Astrocyte (in vitro differentiated cells and primary cell): ENCODE data around the gene PWP2. TPM values are rescaled to one million over a fixed set of nuclear protein-coding genes. Genes with fewer than 3 reads are reported as not detected.

Source experiments
- DNase-seq: peaks from one replicate; pipeline ENCODE4 v3.0.0-alpha.2; 2010; ENCODE audit warnings: low read depth
- FAIRE-seq: peaks from 2 replicates; lab custom pipeline; 2011; peaks lifted over from hg19 to GRCh38; lab: Jason Lieb, UNC
- H2AFZ ChIP-seq: 2 replicates; pipeline ENCODE4 v1.6.0; 2012; ENCODE audit warnings: low read depth, low read length, inconsistent platforms
- H3K27ac ChIP-seq: 2 replicates; pipeline ENCODE4 v1.5.1; 2011; ENCODE audit warnings: low read depth, low read length, inconsistent platforms
- H3K27me3 ChIP-seq: 2 replicates; pipeline ENCODE4 v1.6.0; 2011; ENCODE audit warnings: low read length, inconsistent platforms; ENCODE audit not compliant: insufficient read depth
- H3K36me3 ChIP-seq: 2 replicates; pipeline ENCODE4 v1.5.1; 2011; ENCODE audit warnings: low read length, inconsistent platforms; ENCODE audit not compliant: insufficient read depth
- H3K4me1 ChIP-seq: 2 replicates; pipeline ENCODE4 v1.5.1; 2011; ENCODE audit warnings: low read length, inconsistent platforms; ENCODE audit not compliant: insufficient read depth
- H3K4me2 ChIP-seq: 2 replicates; pipeline ENCODE4 v1.6.0; 2012; ENCODE audit warnings: low read length, inconsistent platforms
- H3K4me3 ChIP-seq: 2 replicates; pipeline ENCODE4 v1.5.1; 2011; ENCODE audit warnings: low read depth, mild to moderate bottlenecking, low read length, inconsistent platforms; ENCODE audit not compliant: insufficient read depth
- H3K79me2 ChIP-seq: 2 replicates; pipeline ENCODE4 v1.6.0; 2012; ENCODE audit warnings: mild to moderate bottlenecking, low read length, inconsistent platforms; ENCODE audit not compliant: insufficient read depth
- H3K9ac ChIP-seq: 2 replicates; pipeline ENCODE4 v1.6.0; 2012; ENCODE audit warnings: mild to moderate bottlenecking, low read length, inconsistent platforms
- H3K9me3 ChIP-seq: 2 replicates; pipeline ENCODE4 v1.5.1; 2012; ENCODE audit warnings: low read depth, mild to moderate bottlenecking, low read length, inconsistent platforms; ENCODE audit not compliant: insufficient read depth
- H4K20me1 ChIP-seq: 2 replicates; pipeline ENCODE4 v1.6.0; 2012; ENCODE audit warnings: low read length, inconsistent platforms; ENCODE audit not compliant: insufficient read depth
- H3K27ac Mint-ChIP-seq: one replicate; pipeline ENCODE4 v1.8.0; 2021; ENCODE audit warnings: mild to moderate bottlenecking, mixed read lengths; ENCODE audit not compliant: unreplicated experiment
- H3K27me3 Mint-ChIP-seq: one replicate; pipeline ENCODE4 v1.8.0; 2021; ENCODE audit warnings: low read depth, mixed read lengths; ENCODE audit not compliant: unreplicated experiment
- H3K36me3 Mint-ChIP-seq: one replicate; pipeline ENCODE4 v1.8.0; 2021; ENCODE audit warnings: low read depth, mixed read lengths; ENCODE audit not compliant: unreplicated experiment
- H3K4me1 Mint-ChIP-seq: one replicate; pipeline ENCODE4 v1.8.0; 2021; ENCODE audit warnings: low read depth, mixed read lengths; ENCODE audit not compliant: unreplicated experiment
- H3K4me3 Mint-ChIP-seq: one replicate; pipeline ENCODE4 v1.8.0; 2021; ENCODE audit warnings: mild to moderate bottlenecking, moderate library complexity, mixed read lengths; ENCODE audit not compliant: unreplicated experiment
- H3K9me3 Mint-ChIP-seq: one replicate; pipeline ENCODE4 v1.8.0; 2021; ENCODE audit warnings: mild to moderate bottlenecking, mixed read lengths; ENCODE audit not compliant: unreplicated experiment
- EZH2 ChIP-seq: IDR thresholded peaks from 2 replicates; pipeline ENCODE4 v1.6.1; 2012; ENCODE audit warnings: mild to moderate bottlenecking, low read length, inconsistent platforms; ENCODE audit not compliant: insufficient read depth
- total RNA-seq: library from RNA; stranded (reverse); gene quantifications from 2 replicates; pipeline ENCODE4 v1.2.1, GENCODE V29; 2021
- TF ChIP-seq, protein P1 (sequence below): IDR thresholded peaks from 2 replicates; pipeline ENCODE4 v1.5.1; 2011; ENCODE audit warnings: low read depth, mild to moderate bottlenecking, inconsistent platforms, low read length, moderate library complexity; ENCODE audit not compliant: insufficient read depth

PWP2 gene
- total RNA-seq, 1 donor from 2014 or later: 17.1 TPM

DNA sequence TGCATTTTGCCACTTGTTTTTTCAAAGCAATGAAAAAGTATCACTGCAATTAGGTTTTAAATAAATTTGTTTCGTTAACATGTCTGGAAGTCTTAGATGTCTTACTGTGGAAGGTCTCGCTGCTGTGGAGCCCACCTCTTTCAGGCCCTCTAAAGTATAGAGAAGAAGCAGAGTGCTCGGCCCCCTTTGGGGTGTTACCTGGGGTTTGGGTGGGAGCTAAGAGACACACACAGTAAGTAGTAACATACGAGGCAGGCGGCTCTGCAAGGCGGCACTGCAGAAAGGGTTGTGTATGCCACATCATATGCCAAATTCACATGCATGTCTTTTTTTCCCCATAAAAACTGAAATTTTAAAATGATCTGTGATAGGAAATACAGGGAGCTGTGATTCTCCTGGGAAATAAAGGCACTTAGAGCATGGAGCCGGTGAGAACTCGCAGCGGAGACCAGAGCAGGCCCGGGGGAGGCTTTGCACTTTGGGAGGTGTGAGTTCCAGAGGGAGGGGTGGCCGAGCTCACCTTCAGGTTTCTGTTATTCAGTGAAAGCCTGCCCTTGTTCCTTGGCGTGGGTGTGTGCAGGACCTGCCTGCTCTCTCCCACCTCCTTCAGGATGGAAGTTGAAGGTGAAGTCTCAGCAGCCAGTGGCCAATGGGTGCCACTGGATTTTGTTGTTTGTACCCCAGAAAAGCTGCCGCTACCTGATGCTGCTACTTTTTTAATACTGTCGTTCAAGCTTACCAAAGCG lies 35.7 kb upstream of the PWP2 start:
- no peaks in the 10 kb centered on the region for H3K27me3 ChIP-seq

DNA sequence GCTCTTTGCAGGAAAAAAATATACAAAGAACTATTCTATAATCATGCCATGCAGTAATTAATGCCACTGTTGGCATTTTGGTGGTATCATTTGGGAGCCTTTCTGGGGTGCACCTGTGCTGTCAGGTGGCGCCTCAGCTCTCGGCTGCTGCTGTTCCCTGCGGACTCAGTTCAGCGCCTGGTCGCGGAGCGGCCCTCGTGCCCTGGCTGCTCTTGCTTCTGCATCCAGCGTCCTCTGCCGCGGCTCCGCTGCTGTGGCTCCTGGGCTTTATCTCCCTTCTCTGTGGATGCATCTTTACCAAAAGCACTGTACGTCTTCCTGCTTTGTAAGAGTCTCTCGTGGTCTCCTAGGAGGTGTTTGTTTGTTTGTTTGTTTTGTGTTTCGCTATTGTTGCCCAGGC lies 35.1 kb upstream of the PWP2 start:
- no peak for FAIRE-seq
- DNase-seq: no peak
- Histone ChIP-seq H3K4me3 (no peak overlapping the region), H3K79me2 (peaks cover 52% of the 10 kb centered on the region), H3K4me2 (no peak overlapping the region), H4K20me1 (peaks cover 75% of the 10 kb centered on the region), H3K4me1 (no peaks in the 10 kb centered on the region), H3K27ac (no peak overlapping the region), H3K9me3 (no peaks in the 10 kb centered on the region), H3K9ac (no peak overlapping the region), H3K36me3 (peaks cover 19% of the 10 kb centered on the region), H2AFZ (no peak overlapping the region), H3K27me3 (no peaks in the 10 kb centered on the region)
- Mint-ChIP-seq H3K27ac (no peak overlapping the region), H3K9me3 (no peaks in the 10 kb centered on the region), H3K4me3 (no peak overlapping the region), H3K27me3 (no peaks in the 10 kb centered on the region), H3K36me3 (peaks cover 24% of the 10 kb centered on the region), H3K4me1 (no peaks in the 10 kb centered on the region)
- no peak for TF ChIP-seq EZH2
- TF ChIP-seq, protein P1, sequence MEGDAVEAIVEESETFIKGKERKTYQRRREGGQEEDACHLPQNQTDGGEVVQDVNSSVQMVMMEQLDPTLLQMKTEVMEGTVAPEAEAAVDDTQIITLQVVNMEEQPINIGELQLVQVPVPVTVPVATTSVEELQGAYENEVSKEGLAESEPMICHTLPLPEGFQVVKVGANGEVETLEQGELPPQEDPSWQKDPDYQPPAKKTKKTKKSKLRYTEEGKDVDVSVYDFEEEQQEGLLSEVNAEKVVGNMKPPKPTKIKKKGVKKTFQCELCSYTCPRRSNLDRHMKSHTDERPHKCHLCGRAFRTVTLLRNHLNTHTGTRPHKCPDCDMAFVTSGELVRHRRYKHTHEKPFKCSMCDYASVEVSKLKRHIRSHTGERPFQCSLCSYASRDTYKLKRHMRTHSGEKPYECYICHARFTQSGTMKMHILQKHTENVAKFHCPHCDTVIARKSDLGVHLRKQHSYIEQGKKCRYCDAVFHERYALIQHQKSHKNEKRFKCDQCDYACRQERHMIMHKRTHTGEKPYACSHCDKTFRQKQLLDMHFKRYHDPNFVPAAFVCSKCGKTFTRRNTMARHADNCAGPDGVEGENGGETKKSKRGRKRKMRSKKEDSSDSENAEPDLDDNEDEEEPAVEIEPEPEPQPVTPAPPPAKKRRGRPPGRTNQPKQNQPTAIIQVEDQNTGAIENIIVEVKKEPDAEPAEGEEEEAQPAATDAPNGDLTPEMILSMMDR: no peak

More for the DNA sequence above, 35.7 kb upstream of the PWP2 start:
- FAIRE-seq (no peak), DNase-seq (no peak)
- Histone ChIP-seq H2AFZ (no peak overlapping the region), H3K36me3 (peaks cover 16% of the 10 kb centered on the region), H3K4me3 (no peak overlapping the region), H3K27ac (no peak overlapping the region), H3K9me3 (no peaks in the 10 kb centered on the region), H3K79me2 (peaks cover 56% of the 10 kb centered on the region), H3K4me1 (no peaks in the 10 kb centered on the region), H3K4me2 (no peak overlapping the region), H3K9ac (no peak overlapping the region), H4K20me1 (peaks cover 79% of the 10 kb centered on the region)
- Mint-ChIP-seq H3K36me3 (peaks cover 23% of the 10 kb centered on the region), H3K4me1 (no peaks in the 10 kb centered on the region), H3K27ac (no peak overlapping the region), H3K9me3 (no peaks in the 10 kb centered on the region), H3K27me3 (no peaks in the 10 kb centered on the region), H3K4me3 (no peak overlapping the region)
- TF ChIP-seq EZH2: no peak
- TF ChIP-seq, protein P1: no peak
